HG02970 (cell line): Measurements from ENCODE around the gene DMAP1.

Source experiments
- ATAC-seq: cut with Tn5 transposase; IDR thresholded peaks from one replicate; pipeline ENCODE4 v1.9.1; 2021; ENCODE audit warnings: mild to moderate bottlenecking, moderate library complexity, moderate number of reproducible peaks; ENCODE audit not compliant: unreplicated experiment, low FRiP score

The DMAP1 gene

DNA sequence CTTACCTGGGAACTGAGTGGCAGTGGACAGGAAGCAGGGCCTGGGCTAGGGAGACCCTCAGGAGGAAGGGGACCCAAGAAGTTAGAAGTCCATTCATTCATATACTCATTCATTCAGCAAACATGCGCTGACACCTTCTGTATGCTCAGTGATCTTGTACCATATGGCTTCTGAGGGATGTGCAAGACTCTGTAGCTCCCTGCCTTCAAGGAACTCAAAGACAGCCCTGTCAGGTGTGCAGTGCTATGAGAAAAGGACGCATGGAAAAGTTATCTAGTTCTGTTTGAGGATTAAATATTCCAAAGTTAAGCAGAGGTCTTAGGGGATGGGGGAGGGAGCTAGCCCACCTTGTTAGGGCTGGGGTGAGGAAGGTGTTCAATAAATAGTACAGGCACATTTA, 12.5 kb downstream of the DMAP1 start:
- ATAC-seq = no peak

DNA sequence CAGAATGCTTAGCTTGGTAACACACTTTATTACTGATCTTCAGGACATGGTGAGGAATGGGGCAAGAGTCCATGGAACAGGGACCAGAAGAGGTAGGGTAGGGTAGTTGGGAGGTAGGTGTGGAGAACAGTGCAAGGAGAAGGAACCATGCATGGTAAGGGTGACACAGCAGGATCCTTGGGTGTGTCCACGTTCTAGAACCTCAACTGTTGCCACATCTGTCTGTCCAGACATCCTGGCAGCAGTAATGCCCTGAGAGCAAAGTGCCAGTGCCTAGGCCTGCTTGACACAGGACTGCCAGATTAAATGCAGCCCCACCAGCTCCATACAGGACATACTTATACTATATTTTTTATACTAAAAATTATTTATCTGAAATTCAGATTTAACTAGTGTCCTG, 13.9 kb downstream of the DMAP1 start:
- no peak for ATAC-seq

DNA sequence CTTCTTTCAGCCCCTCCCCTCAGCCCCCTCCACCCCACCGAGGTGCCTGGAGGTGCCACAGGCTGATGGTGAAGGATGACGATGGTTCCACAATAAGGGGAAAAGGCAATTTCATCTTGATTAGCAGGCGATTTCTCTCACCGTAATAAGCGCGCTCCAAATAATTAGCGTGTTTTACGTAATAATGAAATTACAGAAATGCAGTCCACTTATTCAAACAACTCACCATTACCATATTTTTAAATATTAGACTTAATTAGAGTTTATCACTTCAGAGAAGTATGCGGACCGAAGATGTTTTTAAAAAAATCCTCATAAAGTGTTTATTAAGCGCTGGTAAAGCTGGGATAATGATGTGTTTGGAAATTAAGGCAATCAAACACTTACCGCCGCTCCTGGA, 14.9 kb downstream of the DMAP1 start:
- ATAC-seq = no peak

DNA sequence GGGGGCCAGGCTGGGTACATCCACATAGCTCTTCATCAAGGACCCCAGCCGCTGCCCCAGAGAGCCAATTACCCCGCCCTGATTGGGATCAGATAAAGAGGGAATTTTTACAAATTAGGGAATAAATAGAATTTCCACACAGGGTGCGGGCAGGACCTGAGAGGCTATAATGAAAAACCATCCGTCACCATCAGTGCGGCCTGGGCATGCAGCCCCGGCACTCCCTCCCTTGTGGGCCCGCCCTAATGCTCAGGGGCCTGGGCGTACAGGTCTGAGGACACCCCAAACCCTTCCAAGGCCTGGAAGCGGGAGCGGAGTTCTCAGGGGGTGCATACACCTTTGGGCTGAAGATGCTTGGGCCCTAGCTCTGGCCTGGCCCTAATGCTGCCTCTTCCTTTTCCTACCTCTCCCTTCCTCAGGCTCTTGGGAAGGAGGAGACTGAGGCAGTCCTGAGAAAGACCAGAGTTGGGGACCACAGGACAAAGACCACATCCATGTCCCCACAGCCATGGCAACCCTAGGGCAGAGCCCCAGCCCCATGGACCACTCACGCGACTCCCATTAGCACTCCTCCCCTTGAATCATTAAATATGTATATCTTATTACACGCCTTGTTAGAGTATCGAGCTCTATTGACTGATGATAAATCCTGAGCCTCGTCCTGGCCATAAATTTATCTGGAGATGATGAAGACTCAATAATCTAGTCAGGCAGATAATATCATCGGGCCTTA, 16.3 kb downstream of the DMAP1 start:
- no peak for ATAC-seq

DNA sequence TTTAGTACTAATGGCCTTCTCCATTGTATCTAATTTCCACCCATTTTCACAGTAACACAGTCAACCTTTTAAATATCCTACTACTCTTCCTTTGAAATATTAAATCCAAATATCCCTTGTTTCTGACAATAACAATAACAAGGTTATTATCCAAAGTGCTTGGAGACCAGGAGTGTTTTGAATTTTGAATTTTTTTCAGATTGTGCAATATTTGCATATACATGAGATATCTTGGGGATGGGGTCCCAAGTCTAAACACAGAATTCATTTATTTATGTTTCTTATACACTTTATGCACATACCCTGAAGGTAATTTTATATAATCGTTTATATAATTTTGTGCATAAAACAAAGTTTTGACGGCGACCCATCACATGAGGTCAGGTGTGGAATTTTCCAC, 17.5 kb downstream of the DMAP1 start:
- ATAC-seq = no peak

DNA sequence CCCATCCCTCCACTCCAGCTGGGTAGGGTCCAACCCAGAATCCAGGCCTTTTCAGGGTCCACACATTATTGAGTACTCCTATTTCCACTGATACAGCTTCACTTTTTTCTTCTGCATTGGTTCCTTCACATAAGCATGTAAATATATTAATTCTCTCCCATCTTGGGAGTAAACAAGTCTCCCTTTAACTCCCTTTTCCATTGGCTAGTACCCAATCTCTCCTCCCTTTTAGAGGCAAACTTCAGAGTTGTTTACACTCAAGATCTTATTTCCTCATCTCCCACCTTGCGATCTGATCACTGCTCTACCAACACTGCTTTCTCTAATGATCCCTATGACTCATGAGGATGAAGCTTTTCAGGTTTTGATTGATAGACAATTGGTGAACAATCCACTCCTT, 20.3 kb downstream of the DMAP1 start:
- no peak for ATAC-seq

DNA sequence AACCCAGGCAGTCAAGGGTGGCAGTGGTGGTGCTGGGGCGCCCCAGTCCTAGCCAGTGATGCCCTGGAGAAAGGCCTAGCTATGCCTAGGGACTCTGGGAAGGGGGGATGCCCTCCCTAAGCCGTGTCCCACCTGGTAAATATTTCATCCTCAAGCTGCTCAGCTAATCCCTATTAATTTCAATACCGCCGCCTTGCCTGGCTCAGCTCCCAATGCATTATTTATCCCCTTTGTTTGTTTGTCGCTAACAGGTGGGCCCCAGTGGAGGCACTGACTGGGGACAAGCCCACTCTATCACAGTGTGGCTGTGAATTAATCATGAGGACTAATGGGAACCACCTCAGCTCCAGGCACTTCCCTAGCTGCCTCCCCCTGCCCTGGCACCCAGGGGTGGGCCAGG, 22.5 kb downstream of the DMAP1 start:
- no peak for ATAC-seq

DNA sequence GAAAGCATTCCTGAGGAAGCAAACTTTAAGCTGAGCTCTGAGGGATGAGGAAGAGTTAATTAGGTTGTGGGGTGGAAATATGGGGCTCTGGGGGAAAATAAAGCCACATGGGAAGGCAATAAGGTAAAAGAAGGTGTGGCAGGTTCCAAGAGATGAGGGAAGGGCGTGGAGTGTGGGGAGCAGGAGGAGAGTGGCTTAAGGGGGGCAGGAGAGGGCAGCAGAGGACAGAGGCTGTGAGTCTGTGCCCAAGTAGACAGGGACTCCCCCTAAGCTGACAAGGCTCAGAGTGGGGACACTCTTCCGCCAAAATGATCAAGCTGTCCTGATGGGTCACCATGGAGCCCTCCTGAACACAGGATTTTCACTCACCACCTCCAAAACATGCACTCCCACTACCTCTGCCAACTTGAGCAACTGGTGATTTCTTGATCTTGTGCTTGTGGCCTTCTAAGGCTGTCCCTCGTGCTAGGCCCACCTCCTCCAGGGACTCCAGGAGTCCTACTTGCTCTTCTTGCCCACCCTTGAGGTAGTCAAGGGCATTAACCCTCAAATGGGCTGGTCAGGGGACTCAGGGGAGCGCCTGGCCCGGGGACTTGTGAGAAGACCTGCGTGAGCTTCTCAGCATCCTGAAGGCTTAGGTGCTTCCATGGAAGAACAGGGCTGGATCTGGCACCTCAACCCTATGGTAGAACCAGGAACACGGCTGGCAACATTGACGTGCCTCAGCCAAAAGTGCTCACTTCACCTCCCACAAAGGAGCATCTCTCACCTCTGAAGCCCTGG, 23.4 kb downstream of the DMAP1 start:
- no peak for ATAC-seq

DNA sequence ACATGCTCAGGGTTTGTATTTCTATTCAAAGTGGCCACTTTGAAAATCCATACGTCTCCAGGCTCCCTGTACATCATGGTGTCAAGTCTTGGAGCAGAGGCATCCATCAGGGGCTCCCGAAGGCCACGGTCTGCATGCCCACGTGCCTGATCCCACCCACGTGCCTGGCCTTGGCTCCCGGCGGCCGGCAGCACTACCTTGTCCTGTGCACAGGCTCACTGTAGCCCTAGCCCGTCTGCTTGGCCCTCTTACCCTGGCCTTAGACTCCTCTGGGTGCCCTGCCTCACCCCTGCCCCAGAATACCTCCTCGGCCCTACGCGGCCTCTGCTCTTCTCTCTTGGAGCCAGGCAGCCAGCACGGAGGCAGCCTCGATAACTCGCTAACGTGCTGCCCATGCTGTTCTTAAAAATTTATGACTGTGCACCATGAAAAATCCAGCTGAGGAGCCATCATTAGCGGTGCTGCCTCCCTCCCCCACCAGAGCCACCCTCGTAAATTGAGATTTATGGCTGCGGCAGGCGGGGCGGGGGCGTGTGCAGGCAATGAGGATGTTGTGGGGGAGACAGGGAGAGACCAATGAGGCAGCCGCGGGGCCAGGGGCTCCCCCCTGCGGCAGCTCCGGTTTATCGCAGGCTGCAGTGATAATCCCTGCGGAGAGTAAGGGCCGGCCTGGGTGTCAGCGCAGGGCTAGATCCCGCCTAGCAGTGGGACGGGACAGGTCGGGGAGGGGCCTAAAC, 24.6 kb downstream of the DMAP1 start:
- no peak for ATAC-seq

DNA sequence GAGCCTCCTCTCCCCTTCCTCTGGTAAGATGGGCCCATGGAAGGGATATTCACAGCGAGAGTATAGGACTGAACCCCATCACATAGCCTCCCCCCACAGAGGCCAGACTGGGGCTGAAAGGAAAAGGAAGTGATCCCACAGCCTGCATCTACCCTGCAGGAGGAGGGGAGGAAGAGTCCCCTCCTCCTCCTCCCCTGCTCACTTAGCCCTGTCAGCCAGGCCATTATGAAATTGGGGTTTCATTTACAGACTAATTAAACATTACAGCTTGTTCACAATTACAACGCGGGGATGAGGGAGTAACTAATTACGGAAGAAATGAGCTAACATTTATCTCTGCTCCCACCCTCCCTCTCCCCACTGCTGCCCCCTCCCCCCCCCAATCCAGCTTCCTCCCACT, 25.4 kb downstream of the DMAP1 start:
- no peak for ATAC-seq

DNA sequence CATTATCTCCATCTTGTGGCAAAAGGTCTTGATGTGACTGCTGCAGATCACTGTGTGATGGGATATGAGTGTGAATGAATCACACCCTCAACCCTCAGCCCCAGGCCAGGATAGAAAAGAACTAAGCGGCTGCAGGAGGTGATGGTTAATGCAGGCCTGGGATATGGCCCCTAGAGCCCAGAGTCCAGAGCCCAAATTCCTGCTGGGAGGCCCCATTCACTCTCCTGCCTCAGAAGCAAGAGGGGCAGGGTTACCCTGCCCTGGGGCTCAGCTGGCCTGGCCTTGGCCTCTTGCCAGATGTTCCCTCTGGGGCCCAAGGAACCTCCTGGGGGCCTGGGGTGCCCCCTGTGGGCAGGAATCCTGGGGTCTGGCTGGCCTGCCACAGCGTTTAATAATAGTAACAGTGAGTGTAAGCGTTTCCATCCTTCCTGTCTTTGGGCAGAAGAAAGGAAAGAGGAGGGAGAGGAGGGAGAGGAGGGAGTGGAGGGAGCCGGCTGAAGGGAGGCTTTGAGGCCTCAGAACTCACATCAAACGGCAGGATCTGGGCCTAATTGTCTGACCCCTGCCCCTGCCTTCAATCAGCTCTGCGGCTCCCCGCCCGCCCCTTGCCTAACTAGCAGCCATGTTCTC, 26.2 kb downstream of the DMAP1 start:
- no peak for ATAC-seq

DNA sequence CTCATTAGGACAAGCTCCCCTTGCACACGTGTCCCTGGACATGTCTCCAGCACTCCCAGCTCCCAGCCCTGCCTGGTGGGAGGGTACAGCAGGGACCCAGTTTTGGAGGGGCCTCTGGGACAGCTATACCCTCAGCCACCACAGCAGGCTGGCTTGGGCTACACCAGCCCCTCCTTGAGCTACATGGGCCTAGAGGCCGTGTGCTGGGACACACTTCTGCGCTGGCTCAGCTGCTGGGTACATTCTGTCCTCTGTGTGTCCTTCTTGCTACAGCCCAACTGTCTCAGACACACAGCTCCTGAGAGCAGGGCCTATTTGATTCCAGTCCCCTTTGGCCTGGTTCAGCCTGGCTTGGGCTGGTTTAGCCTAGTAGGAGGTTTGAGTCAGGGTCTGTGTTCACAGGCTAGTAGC, 26.7 kb downstream of the DMAP1 start:
- no peak for ATAC-seq

DNA sequence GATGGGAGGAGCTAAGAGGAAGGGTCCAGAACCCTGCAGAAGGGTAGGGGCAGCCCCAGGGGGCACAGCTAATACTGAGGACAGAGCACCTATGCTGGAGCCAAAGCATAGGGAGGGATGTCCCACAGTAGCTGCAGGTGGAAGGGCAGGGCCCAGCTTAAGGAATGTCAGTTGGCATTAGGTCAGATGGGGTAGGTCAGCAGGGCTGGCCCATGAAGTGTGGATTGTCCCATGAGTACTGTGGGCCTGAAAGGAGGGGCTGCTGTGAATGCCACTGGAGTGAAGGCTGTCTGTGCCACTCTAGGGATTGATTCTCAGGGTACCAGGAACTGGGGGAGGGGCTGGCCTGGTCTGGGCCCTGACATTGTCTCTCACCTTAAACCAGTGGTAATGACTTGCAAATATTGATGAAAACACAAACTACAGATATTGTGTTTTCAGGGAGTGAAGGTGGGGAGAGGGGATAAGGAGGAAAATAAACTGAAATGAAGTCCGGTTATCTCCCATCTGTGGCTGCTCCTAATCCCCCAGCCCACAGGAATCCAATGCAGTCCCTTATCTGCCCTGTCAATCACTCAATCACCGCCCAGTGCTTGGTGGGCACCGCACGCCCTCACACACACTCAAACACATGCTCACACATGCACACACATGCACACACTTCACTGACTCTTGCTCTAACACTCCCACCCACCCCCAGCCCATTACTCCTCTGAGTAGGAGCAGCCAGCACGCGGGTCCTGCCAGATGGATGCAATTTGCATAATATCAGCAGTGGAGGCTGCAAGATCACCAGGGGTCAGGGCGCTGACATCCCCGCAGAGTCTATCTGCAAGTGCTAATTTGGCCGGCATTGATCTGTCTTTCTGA, 27.8 kb downstream of the DMAP1 start:
- no peak for ATAC-seq

DNA sequence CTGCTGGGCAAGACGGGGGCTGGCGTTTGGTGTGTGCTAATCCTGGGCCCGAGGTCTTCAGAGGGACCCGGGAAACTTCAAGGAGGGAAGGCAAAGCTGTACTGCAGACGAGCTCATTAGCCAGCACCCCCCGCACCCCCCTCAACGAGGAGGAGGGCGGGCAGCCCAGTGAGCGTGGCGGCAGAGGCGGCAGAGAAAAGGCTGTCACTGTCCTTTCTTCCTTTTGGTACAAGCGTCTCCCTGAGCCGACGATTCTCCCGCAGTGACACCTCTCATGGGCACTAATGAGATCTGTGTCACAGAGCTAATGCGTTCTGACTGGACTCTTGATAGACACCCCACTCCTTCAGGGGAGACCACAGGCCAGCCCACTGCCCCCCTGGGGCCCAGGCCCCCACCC, 29.5 kb downstream of the DMAP1 start:
- ATAC-seq = no peak

DNA sequence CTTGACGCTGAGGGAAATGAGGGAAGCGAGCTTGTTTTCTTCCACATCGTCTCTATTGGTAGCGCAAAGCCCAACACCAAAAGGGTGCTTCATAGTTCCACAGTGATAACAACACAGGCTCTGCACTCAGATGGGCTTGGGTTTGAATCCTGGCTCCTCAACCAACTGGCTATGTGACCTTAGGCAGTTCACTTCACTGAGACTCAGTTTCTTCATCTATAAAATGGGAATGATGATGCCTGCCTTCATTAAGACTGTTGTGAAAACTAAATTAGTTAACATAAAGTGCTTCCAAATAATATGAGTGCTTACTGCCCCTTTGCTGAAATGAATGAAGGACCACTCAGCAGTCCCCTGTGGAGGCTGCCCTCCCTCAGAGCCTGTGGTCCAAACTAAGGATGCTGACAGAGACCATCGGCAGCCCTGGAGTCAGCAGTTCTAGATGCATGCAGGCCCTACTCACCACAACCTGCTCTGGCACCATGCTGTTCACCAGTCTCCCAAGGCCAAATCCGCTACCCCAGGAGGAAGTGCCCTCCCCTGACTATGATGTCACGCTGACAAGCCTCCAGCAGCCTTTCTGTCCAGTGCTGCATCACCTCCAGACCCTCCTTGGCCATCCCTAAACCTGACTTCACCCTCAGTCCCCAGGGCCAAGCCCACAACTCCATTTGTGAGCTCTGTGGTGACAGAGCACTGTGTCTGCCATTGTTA, 30.7 kb downstream of the DMAP1 start:
- no peak for ATAC-seq

DNA sequence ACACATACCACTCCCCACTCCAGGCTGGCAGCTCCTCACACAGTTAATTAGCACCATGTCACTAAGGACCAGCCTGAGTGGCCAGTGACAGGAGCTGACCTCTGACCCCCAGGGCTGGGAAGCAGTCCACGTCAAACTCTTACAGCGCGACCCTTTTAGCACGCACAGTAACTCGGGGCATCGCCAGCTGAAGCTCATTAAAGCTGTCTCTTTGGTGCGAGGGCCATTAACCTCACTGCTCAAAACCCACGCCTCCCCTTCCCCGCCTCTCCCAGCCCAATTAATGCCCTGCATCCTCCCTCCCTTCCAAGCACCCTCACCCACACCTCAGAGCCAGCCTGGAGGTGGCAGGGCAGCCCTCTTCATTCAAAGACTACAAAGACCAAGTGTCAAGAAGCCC, 31.7 kb downstream of the DMAP1 start:
- ATAC-seq = no peak

DNA sequence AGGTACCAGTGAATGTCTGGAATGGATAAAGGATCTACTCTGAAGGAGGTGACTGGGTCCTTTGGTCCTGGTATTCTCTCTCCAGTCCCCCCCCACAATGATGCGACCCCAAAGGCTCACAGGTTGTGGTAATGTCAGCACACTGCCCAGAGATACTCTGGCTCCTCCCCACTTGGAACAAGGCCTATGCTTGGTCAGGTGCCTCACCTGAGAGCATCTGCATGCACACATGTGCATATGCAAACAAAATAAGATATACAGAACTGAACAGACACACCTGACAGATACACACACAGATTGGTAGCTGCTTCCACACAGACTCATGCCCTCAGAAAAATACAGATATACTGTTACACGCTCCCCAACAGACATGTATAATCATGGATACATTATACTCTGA, 33.5 kb downstream of the DMAP1 start:
- ATAC-seq = no peak

DNA sequence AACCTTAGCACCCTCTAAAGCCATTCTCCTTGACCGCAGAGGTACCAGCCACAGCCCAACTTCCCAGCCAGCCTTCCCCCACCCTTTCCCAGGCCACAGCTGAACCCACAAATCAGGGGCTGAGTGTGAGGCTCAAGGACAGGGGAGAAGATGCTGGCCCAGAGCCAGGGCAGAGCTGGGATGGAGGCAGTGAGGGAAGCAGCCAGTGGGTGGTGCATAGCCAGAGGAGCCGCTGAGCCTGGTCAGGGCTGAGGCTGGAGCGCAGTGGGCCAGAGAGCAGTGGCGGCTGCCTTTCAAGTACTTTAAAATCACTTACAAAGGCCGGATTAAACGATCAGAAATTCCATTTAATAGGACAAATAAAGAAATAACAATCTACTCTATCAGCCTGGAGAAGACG, 36.3 kb downstream of the DMAP1 start:
- ATAC-seq = no peak

DNA sequence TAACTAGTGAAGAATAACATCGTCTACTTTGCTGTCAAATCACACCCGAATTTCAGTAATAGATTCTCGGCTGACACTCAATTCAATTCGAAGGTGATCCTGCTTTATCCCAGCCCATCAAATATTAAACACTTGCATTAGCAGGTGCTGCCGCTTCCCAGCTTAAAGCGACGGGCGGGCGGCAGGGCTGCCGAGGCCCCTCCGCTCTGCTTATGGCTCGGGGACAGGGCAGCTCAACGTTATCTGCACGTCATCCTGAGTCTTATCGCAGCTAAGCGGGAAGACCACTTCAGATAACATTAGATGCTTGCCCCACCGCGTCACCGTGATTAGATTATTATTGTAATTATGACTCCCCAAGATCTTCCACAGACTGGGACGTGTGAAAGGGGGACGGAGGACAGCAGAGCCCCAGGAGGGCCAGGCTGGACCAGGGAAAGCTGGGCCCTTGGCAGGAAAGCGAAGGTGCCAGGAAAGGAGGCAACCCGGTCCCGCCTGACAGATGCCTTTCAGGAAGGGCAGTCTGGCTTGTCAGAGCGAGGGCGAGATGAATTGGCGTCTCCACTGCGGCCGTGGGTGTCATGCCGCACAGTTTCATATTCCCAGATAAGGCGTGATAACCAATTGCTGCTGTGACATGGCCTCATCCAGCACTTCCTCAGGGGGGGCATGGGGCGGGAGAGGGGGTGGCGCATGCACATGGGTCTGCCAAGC, 37.0 kb downstream of the DMAP1 start:
- no peak for ATAC-seq
